K562 (cell line): ENCODE measurements around the gene PRRT2. TPM values are rescaled to one million over a fixed set of nuclear protein-coding genes. Genes with fewer than 3 reads are reported as not detected.
A peak's percentile ranks its signal among the peaks of the same experiment; 100 is the strongest.
"Not testable (repeated sequence)": the region's sequence is repeated elsewhere in the genome, so short reads cannot be mapped to it uniquely, and the experiment has no call there.

Experiments
- E2F3 ChIP-seq: fragments of 250-450 bp; sonication (Bioruptor Pico); IDR thresholded peaks from 2 replicates; pipeline ENCODE4 v1.4.0; 2020; ENCODE audit warnings: mild to moderate bottlenecking
- ETS2 ChIP-seq: IDR thresholded peaks from 2 replicates; pipeline ENCODE4 v1.6.1; 2016; ENCODE audit warnings: borderline replicate concordance, missing genetic modification characterization, mild to moderate bottlenecking, moderate library complexity, missing compliant biosample characterization; ENCODE audit not compliant: poor library complexity, severe bottlenecking
- FOXJ2 ChIP-seq: fragments of 200-800 bp; sonication (Bioruptor generic); IDR thresholded peaks from 2 replicates; pipeline ENCODE4 v1.6.1; 2016; ENCODE audit warnings: missing genetic modification characterization, missing compliant biosample characterization
- HSF4 ChIP-seq: fragments of 250-450 bp; sonication (Bioruptor Pico); IDR thresholded peaks from 2 replicates; pipeline ENCODE4 v2.1.2; 2022; ENCODE audit warnings: mild to moderate bottlenecking, moderate library complexity, borderline replicate concordance
- L3MBTL2 ChIP-seq: fragments of 450-650 bp; IDR thresholded peaks from 2 replicates; pipeline ENCODE4 v1.6.1; 2016; ENCODE audit warnings: mild to moderate bottlenecking, moderate library complexity
- NBN ChIP-seq: fragments of 450-650 bp; IDR thresholded peaks from 2 replicates; pipeline ENCODE4 v1.6.1; 2016; ENCODE audit warnings: low read depth, mild to moderate bottlenecking
- NR4A1 ChIP-seq, 2 experiments: fragments of 250-450 bp in 1 of 2; fragments of 450-650 bp in 1 of 2; sonication (Bioruptor Pico) in 1 of 2; IDR thresholded peaks; 2 replicates each; pipeline versions ENCODE4 v1.4.0 to v1.6.1; 2016 to 2020; ENCODE audit warnings: mild to moderate bottlenecking in 2 of 2, missing compliant biosample characterization in 1 of 2, missing genetic modification characterization in 1 of 2, moderate library complexity in 1 of 2
- TAF7 ChIP-seq: fragments of 450-650 bp; IDR thresholded peaks from 2 replicates; pipeline ENCODE4 v1.6.1; 2016; ENCODE audit warnings: missing genetic modification characterization, missing compliant biosample characterization
- ZKSCAN3 ChIP-seq: fragments of 250-450 bp; sonication (Bioruptor Pico); IDR thresholded peaks from 2 replicates; pipeline ENCODE4 v1.4.0; 2020
- ZNF134 ChIP-seq: fragments of 250-450 bp; sonication (Bioruptor Pico); conservative IDR thresholded peaks from 2 replicates; pipeline ENCODE4 v1.4.0; 2020
- ZNF311 ChIP-seq: fragments of 250-450 bp; sonication (Bioruptor Pico); IDR thresholded peaks from 2 replicates; pipeline ENCODE4 v1.4.0; 2020; ENCODE audit warnings: mild to moderate bottlenecking, moderate library complexity
- ZNF354B ChIP-seq: fragments of 250-450 bp; sonication (Bioruptor Pico); IDR thresholded peaks from 2 replicates; pipeline ENCODE4 v1.4.0; 2020
- ZNF444 ChIP-seq: fragments of 250-450 bp; sonication (Bioruptor Pico); IDR thresholded peaks from 2 replicates; pipeline ENCODE4 v1.4.0; 2020; ENCODE audit warnings: mild to moderate bottlenecking, moderate library complexity
- ZNF583 ChIP-seq: fragments of 250-450 bp; sonication (Bioruptor Pico); IDR thresholded peaks from 2 replicates; pipeline ENCODE4 v1.4.0; 2020
- polyA plus RNA-seq, 8 experiments: library from polyadenylated mRNA; depleted of rRNA in 4 of 8; stranded (reverse) in 5 of 8; unstranded in 3 of 8; fragments of >200 nt; fragmentation: Nextera tagmentation in 2 of 8; fragmentation: Illumina TruSeq in 1 of 8; extraction: Ambion mirVana in 2 of 8; extraction: Trizol in 1 of 8; gene quantifications; 2 replicates each; pipeline versions ENCODE4 v1.2.1 to v1.2.3, GENCODE V29; 2011 to 2014; ENCODE audit warnings: inconsistent platforms in 1 of 8, missing spikeins in 1 of 8
- total RNA-seq, 7 experiments: library from RNA; depleted of rRNA in 6 of 7; stranded (reverse); fragments of >200 nt in 6 of 7; fragmentation: Illumina TruSeq in 2 of 7; extraction: Trizol in 2 of 7; gene quantifications; 2 replicates each; pipeline versions ENCODE4 v1.2.1 to v1.2.3, GENCODE V29; 2011 to 2021; ENCODE audit warnings: low replicate concordance in 1 of 7
- TF ChIP-seq, protein P1 (sequence below): fragments of 450-650 bp; conservative IDR thresholded peaks from 2 replicates; pipeline ENCODE4 v1.6.1; 2016; ENCODE audit warnings: missing genetic modification characterization, low read depth, mild to moderate bottlenecking, missing compliant biosample characterization, moderate library complexity
- TF ChIP-seq, protein P2 (sequence below), 2 experiments: IDR thresholded peaks in 1 of 2; conservative IDR thresholded peaks in 1 of 2; 2 replicates each; pipeline ENCODE4 v1.6.1; 2016; ENCODE audit warnings: low read depth in 2 of 2, mild to moderate bottlenecking in 1 of 2, missing compliant biosample characterization in 1 of 2, missing genetic modification characterization in 1 of 2, moderate library complexity in 1 of 2
- TF ChIP-seq, protein P3 (sequence below): fragments of 450-650 bp; conservative IDR thresholded peaks from 2 replicates; pipeline ENCODE4 v1.6.1; 2016; ENCODE audit warnings: missing genetic modification characterization, low read depth, mild to moderate bottlenecking, control low read depth, missing compliant biosample characterization
- TF ChIP-seq, protein P4 (sequence below): fragments of 450-650 bp; formaldehyde crosslinking; IDR thresholded peaks from 2 replicates; pipeline ENCODE4 v1.4.0; 2022; ENCODE audit warnings: mild to moderate bottlenecking, moderate library complexity

Gene PRRT2
- total and polyA plus RNA-seq, 9 of the 15 experiments (the other 6 are each of a cell fraction or from before 2014, with no cell fraction given) = 0.11 to 1.0 (median 0.42) TPM; not detected in 2

DNA sequence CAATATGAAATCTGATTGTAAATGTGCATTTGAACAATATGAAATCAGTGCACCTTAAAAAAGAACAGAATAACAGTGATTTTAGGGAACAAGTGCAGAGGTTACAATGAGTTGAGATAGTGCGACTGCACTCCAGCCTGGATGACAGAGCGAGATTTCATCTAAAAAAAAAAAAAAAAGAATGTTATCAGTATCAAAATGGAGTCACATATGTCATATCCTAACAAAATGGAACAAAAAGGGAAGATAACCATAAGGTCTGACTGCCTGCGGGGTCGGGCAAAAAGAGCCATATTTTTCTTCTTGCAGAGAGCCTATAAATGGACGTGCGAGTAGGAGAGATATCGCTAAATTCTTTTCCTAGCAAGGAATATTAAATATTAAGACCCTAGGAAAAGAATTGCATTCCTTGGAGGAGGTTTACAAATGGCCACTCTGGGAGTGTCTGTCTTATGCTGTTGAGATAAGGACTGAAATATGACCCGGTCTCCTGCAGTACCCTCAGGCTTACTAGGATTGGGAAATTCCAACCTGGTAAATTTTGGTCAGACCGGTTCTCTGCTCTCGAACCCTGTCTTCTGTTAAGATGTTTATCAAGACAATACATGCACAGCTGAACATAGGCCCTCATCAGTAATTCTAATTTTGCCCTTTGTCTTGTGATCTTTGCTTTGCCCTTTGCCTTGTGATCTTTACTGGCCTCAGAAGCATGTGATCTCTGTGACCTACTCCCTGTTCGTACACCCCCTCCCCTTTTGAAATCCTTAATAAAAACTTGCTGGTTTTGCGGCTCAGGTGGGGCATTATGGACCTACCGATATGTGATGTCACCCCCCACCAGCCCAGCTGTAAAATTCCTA lies 28.7 kb upstream of the PRRT2 start (continued):
- TF ChIP-seq, protein P1, sequence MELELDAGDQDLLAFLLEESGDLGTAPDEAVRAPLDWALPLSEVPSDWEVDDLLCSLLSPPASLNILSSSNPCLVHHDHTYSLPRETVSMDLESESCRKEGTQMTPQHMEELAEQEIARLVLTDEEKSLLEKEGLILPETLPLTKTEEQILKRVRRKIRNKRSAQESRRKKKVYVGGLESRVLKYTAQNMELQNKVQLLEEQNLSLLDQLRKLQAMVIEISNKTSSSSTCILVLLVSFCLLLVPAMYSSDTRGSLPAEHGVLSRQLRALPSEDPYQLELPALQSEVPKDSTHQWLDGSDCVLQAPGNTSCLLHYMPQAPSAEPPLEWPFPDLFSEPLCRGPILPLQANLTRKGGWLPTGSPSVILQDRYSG (tag) = peak; percentile 98
- TF ChIP-seq ZNF354B (CRISPR knock-in tag) = peak; percentile 85; the same call in 1 of the 2 replicates
- TF ChIP-seq ZNF444 (CRISPR knock-in tag) = peak; percentile 56; the same call in 1 of the 2 replicates
- TF ChIP-seq ZNF134 (CRISPR knock-in tag) = peak; percentile 77
- peak; percentile 33; the same call in 1 of the 2 replicates for TF ChIP-seq ZKSCAN3 (CRISPR knock-in tag)
- TF ChIP-seq ZNF311 = peak; percentile 84
- TF ChIP-seq NR4A1 (CRISPR knock-in tag; IDR thresholded peaks at IDR 0.05) = not testable (repeated sequence)
- TF ChIP-seq NR4A1 (tag; IDR thresholded peaks at IDR 0.05) = peak; percentile 98
- TF ChIP-seq HSF4 = peak; percentile 60; the same call in 1 of the 2 replicates
- TF ChIP-seq, protein P2, sequence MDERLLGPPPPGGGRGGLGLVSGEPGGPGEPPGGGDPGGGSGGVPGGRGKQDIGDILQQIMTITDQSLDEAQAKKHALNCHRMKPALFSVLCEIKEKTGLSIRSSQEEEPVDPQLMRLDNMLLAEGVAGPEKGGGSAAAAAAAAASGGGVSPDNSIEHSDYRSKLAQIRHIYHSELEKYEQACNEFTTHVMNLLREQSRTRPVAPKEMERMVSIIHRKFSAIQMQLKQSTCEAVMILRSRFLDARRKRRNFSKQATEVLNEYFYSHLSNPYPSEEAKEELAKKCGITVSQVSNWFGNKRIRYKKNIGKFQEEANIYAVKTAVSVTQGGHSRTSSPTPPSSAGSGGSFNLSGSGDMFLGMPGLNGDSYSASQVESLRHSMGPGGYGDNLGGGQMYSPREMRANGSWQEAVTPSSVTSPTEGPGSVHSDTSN (CRISPR knock-in tag; IDR thresholded peaks at IDR 0.05; ENCODE audit: low read depth) = not testable (repeated sequence)
- TF ChIP-seq, protein P2 (tag; conservative IDR thresholded peaks at IDR 0.05; ENCODE audit: low read depth) = peak; percentile 73
- 0 out of 2 replicates have a peak, but pooled peaks have one; percentile 28 for TF ChIP-seq NBN
- TF ChIP-seq E2F3 (CRISPR knock-in tag) = peak; percentile 77; the same call in 1 of the 2 replicates
- TF ChIP-seq FOXJ2 = peak; percentile 18; the same call in 1 of the 2 replicates
- peak; percentile 25; the same call in 1 of the 2 replicates for TF ChIP-seq L3MBTL2
- TF ChIP-seq ZNF583 (CRISPR knock-in tag) = peak; percentile 94
- TF ChIP-seq, protein P3, sequence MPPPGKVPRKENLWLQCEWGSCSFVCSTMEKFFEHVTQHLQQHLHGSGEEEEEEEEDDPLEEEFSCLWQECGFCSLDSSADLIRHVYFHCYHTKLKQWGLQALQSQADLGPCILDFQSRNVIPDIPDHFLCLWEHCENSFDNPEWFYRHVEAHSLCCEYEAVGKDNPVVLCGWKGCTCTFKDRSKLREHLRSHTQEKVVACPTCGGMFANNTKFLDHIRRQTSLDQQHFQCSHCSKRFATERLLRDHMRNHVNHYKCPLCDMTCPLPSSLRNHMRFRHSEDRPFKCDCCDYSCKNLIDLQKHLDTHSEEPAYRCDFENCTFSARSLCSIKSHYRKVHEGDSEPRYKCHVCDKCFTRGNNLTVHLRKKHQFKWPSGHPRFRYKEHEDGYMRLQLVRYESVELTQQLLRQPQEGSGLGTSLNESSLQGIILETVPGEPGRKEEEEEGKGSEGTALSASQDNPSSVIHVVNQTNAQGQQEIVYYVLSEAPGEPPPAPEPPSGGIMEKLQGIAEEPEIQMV (tag) = peak; percentile 90
- TF ChIP-seq, protein P4, sequence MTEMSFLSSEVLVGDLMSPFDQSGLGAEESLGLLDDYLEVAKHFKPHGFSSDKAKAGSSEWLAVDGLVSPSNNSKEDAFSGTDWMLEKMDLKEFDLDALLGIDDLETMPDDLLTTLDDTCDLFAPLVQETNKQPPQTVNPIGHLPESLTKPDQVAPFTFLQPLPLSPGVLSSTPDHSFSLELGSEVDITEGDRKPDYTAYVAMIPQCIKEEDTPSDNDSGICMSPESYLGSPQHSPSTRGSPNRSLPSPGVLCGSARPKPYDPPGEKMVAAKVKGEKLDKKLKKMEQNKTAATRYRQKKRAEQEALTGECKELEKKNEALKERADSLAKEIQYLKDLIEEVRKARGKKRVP (CRISPR knock-in tag) = peak; percentile 86
- peak; percentile 83 for TF ChIP-seq TAF7 (tag)
- TF ChIP-seq ETS2 (tag) = peak; percentile 36
